HG02623 (cell line): ENCODE results near the gene PRDM5.

ENCODE experiments used
- ATAC-seq: cut with Tn5 transposase; IDR thresholded peaks from one replicate; pipeline ENCODE4 v1.9.1; 2021; ENCODE audit warnings: moderate library complexity; ENCODE audit not compliant: unreplicated experiment

PRDM5 gene

DNA sequence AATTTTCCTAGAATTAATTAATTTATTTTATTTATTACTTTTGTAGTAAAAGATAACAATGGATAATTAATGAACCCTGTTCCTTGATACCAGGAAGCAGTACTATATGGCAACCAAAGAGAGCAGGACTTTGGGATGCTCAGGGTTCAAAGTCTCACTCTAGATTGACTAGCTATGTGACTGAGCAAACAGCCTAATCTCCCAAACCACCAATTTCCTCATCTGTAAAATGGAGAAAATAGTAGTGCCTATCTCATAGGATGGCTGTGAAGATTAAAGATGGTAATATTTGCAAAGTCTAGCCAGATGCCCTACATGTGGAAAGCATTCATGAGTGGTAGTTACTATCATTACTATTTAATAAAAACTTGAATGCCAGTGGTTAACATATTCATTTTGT, 97.6 kb downstream of the PRDM5 start:
- no peak for ATAC-seq

DNA sequence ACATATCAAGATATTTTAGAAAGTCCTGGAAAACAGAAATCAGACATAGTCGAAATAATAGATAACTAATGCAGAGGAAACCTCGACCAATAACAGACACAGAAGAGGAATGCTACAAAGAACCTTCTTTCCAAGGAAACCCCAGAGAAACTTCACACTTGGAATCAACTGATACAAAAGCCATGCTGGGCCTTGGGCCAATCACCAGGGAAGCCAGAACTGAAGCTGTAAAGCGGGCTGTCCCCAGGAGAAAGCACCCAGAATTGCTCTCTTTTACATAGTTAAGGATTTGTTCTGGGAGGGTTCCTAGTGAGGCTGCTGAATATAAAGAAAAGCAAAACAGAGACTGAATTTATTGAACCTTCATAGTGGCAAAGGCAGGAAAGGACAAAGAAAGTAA, 100.5 kb downstream of the PRDM5 start:
- no peak for ATAC-seq

DNA sequence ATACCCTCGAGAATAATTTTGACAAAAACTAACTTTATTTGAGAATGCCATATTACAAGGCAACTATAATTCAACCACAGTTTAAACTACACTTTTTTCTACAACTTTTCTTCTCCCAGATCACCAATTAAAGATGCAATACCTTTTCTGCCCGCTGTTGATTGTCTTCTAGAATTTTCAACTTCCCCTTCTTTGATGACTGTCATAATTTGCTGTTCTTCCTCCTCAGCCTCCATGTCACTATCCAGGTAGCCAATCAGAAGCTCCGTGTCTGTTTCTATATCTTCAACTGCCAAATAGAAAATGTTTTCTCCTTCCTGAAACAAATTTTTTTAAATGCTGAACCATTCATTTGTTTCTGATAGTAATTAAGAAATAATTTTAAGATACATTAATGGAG, 101.5 kb downstream of the PRDM5 start:
- ATAC-seq, result no peak

DNA sequence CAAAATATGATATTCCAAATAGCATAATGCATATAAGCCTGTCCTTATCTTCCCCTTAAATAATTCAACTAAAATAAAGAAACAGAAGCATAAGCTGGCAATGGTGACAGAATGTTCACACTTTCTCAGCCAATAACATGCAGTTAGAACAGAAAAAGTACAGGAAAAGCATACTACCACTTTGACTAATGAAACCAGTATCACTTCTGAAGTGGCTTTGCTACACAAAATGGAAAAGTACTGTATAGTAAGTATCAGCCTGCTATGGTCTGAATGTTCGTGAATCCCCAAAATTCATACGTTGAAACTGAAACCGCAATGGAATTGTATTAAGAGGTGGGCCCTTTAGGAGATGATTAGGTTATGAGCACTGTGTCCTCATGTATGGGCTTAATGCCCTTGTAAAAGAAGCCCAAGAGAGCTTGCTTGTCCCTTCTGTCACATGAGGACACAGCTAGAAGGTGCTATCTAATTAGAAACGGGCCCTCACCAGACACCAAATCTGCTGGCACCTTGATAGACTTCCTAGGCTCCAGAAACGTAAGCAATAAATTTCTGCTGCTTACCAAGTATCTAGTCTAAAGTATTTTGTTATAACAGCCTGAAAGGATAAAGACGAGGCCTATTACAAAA, 102.6 kb downstream of the PRDM5 start:
- ATAC-seq, result no peak

DNA sequence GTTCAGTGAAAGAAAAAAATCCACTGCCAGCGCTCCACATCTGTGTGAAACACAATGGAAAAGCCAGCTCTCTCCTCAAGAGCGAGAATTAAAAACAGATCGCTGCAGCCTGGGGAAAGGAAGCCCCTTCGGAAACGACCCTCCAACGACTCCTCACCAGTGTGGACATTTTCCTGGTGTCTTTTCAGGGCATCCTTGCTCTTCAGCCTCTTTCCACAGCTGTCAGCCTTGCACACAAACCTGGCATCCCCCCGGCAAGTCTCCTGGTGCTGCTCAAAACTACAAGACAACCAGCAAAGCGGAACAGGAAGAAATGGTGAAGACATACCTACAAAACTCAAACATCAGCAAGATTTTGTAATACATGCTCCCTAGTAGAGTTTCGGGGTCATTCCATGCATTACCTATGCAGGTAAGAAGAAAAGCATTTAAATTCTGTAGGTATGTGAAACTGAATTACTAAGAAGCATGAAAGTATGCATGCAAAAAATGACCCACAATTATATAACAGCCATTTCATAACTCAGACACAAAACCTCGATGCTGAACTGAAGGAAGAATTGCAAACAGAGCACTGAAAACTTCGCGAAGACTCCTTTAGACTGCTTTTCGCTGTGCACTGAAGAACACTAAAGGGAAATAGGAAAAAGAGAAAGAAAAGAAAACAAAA, 106.1 kb downstream of the PRDM5 start:
- ATAC-seq, result no peak

DNA sequence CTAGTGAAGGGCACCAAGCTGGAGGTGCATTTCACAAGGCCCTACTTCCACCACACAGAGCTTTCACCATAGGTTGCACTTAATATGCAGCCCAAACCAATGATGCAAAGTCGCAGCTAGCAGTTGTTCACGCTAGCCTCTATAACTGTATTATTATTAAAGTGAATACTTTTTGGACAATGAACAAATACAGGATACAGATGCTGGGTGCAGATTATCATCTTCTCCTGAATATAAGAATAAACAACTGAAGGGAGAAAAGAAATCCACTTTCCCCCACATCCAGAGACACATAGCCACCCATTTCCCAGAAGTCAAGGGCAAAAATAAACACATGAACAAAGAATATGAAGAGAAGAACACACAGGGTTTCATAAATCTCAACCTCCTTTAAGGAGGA, 107.2 kb downstream of the PRDM5 start:
- no peak for ATAC-seq

DNA sequence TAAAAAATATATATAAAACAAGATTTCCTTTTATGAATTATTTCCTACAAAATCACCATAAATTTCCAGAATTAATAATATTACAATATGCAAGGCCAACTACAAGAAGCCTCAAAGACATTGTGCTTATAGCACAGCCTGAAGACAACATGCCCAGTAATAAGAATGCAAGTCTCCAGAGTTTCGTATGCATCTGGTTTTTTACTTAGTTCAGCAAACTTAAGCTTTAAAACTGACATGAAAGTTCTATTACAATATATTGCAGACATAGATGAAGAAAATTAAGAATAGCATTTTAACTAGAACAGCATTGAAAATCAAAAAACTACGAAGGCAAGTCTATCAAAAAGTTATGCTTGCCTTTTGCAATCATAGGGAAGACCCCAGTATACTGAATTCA, 107.6 kb downstream of the PRDM5 start:
- ATAC-seq, result no peak

DNA sequence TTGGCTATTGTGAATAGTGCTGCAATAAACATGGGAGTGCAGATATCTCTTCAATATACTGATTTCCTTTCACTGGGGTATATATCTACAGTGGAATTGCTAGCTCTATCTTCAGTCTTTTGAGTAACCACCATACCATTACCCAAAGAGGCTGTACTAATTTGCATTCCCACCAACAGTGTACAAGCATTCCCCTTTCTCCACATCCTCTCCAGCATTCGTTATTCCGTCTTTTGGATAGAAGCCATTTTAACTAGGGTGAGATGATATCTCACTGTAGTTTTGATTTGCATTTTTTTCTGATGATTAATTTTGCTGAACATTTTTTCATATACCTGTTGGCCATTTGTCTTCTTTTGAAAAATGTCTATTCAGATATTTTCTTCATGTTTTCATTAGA, 110.3 kb downstream of the PRDM5 start:
- ATAC-seq, result no peak

DNA sequence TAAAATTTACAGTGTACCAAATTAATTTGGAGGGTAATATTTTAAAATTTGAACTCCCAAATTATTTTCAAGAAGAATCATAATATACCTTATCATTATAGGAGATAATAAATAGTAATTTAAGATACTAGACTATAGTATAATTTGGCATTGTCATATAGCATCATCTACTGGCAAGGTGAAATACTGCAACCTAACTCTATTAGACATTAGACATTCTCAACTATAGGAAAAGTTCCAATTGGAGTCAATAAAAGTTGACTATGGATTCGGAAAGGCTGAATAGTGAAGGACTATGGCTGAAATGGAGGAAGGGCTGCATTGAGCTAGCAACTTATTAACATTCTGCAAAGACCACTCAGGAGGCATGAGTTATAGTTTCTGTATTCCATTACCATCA, 113.0 kb downstream of the PRDM5 start:
- no peak for ATAC-seq

DNA sequence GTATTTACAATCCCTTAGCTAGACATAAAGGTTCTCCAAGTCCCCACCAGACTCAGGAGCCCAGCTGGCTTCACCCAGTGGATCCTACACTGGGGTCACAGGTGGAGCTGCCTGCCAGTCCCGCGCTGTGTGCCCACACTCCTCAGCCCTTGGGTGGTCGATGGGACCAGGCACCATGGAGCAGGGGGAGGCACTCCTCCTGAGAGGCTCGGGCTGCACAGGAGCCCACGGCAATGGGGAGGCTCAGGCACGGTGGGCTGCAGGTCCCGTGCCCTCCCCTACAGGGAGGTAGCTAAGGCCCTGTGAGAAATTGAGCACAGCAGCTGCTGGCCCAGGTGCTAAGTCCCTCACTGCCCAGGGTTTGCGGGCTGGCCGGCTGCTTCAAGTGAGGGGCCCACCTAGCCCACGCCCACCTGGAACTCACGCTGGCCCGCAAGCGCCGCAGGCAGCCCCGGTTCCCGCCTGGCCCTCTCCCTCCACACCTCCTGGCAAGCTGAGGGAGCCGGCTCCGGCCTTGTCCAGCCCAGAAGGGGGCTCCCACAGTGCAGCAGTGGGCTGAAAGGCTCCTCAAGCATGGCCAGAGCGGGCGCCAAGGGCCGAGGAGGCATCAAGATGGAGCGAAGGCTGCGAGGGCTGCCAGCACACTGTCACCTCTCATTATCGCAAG, 113.9 kb downstream of the PRDM5 start:
- ATAC-seq, result no peak

DNA sequence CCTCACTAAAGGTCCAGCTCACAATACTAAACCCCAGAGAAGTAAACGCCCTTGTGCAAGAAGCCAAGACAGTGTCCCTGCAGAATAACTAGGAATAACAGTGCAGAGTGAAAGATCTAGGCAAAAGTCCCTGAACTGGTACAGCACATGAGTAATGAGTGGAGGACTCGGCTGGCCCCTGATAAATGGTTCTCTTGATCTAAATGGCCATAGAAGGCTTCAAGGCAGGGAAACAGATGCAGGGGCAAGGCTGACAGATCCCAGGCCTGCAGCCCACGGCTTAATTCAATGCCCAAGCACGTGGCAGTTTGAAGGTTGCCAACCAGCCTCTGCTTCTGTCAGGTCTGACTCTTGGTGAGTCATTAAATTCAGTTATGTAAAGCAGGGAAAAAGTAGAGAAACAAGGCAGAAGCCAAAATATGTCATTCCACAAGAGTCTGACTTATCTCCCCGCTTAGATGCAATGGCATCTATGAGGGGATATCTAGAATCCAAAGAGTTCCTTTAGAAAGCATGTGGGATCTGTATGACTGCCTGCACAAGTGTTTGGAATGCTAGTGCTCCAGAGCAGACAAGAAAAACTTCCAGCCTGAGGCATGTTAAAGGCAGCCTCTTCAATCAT, 121.3 kb downstream of the PRDM5 start:
- no peak for ATAC-seq

DNA sequence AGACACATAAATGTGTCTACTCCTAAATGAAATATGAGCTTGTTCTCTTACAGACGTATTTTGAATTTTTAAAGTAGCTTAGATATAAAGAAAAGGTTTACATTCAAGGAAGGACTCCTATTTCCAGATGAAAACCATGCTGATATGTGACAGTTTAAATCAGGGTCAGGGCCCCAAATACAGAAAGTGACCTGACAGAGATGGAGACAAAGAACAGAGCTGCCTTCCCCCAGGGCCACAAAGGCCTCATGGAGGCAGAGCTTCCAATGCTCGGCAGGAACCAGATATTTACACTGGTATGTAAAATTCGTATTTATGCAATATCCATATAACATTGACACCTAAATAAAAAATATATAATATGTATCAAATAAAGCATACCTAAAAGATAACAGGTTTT, 124.0 kb downstream of the PRDM5 start:
- ATAC-seq, result no peak

DNA sequence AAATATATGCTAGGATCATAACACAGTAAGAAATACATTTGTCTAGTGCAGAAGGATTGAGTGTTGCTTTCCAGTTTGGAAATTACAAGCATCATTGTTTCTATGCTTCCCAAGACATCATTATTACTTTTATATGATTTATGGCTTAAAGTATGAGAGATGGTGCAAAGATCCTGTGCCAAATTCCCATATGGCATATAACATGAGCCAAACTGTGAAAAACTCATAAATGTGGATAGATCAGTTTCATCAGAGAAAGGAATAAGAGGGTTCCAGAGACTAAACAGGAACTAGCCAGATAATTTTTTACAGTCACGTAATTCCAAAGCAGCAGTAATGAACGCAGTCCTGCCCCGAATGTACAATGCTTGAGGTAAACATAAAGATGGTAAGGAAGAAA, 126.3 kb downstream of the PRDM5 start:
- no peak for ATAC-seq

DNA sequence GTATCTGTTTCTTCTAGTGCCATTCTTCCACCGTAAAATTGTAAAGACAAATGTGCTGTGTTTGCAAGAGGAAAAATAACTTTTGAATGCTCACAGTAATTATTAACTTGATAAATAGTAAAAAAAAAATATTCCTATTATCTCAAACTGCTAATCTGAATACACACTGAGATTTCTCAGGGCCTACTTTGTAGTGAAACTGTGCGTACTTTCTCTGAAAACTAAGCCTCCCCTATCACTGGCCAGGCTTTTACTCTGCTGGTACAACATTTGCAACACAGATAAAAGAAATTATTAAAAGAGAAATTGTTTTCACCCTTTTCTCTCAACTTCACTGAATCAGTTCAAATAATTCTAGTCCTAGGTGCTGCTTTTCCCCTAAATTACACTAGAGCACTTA, 137.3 kb downstream of the PRDM5 start:
- ATAC-seq, result no peak

DNA sequence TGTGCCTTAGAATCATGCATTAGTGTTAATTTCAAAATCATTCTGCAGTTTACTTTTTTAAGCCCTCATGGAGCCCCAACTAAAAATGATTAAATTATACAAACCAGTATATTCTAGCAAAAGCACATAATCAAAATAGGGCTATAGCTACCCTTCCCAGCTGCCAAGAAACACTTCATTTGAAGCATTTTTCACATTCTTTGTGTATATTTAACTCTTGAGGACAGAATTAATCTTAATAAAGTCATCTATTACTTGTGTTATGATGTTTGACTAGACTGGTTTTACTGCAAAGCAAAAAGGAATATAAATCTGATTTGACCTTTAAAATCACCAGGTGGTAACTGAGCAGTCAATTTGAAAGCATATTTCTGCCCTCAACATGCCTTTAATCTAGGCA, 145.1 kb downstream of the PRDM5 start:
- no peak for ATAC-seq

DNA sequence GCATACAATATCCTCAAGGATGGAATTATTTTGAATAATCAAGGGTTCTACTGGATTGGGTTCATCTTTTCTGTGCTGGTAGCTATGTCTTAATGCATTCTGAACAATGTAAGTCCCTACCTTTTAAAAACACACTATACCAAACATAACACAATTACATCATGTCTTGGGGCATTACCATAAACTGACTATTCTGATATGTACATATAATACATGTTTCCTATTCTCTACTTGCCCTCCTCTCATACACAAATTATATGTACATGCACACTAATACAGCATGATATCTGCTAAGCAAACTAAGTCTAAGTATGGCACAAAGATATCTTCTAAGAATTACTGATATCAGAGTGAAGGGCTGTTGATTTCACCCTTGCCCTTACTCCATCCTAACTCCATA, 147.1 kb downstream of the PRDM5 start:
- ATAC-seq, result no peak

DNA sequence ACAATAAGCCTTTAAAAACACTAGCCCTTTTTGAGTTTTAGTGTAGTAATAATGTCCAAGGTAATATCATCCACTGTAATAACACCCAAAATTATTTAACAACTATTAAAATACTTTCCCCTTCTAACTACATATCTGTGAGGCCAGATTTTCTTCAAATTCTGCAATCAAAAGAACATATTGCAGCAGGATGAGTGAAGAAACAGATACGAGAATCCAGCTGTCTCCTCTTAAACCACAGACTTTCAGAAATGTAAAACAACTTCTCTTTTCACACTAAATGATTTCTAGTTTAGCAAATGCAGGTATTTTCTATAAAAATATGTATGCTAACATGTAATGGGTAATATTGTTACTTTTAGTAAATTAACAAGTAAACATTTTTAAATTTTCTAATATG, 148.9 kb downstream of the PRDM5 start:
- no peak for ATAC-seq

DNA sequence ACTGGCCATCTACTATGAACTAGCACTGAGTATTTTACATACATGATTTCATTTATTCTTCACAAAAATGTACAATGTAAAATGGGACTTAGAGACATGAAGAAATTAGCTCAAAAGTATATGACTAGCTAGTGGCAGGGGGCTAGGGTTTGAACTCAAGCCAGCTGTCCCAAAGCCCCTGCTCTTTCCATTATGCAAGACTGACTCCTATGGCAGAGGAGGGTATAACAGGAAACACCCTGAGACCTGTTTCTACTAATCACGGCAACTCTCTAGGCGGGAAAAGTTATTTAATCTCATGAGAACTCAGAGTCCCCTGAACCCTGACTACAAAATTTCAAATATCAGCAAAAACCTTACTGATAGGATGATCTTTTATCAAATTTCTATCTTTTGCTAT, 150.6 kb downstream of the PRDM5 start:
- ATAC-seq, result no peak

DNA sequence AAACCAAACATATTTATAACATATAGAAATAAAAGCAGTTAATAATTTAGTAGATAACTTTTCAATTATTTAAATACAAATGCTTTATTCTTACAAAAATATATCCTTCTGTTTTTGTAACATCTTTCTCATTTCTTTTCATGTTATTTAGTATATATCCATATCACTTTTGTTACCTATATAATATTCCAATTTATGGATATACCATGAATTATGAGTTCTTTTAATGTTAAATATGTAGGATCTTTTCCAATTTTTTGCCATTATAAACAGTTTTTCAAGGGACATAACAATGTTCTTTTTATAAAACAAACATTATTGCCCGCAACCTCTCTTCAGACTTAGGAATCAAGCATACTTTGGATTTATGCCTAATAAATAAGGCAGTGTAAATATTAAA, 151.6 kb downstream of the PRDM5 start:
- no peak for ATAC-seq

DNA sequence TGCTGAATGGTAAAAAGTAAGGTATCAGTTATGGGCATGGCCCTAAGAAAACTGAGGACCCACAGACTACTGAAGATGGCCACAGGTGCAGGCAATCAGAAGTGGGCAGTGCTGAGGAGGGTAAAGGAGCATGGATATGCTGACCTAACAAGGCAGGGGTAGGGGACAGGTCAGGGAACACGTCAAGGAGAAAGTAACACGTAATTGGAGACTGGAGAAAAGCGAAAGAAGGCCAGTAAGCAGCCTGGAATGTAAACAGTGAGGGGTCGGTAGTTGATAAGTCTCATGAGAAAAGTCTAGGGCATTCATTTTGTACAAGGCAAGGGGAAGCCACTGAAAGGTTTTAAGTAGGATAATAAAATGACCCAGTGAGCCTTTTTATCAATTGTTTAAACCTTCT, 153.3 kb downstream of the PRDM5 start:
- no peak for ATAC-seq

DNA sequence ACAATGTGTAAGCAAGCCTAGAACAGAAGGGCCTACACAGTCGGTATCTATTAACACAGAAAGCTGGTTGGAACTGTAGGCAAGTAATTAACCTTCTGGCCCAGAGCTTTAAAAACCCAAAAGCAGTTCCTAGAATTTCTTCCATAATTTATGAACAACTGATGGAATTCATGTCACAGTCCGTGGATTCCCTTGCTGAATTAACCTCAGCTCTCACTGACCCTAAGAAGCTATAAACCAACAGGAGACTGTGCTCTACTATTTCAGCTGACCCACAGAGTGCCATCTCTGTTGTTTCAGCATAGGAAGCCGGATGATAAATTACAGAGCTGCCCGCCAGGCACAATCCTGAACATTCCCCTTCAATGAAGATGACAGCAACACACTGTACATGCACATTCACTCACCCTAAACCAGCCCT, 157.3 kb downstream of the PRDM5 start:
- no peak for ATAC-seq

DNA sequence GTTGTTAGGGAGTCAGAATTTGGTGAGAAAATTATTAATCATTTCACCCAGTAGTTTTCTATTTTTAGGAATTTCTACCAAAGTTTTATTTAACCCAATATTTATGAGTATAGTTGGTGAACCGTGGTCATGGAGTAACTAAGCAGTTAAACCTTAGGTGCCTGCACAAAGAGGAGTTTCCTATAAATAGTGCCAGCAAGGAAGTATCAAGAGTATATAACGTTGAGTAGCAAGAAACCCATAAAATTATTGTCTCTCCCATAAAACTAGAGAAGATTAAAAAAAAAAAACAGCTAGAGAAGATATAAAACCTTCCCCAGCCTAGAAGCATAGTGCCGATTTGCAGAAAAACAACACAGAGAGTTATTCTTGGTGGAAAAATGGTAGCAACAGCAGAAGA, 158.9 kb downstream of the PRDM5 start:
- ATAC-seq, result no peak
